ENCODE results near the gene DYRK4.

- TF ChIP-seq CTCF (IDR thresholded peaks at IDR 0.05; ENCODE audit: low read depth, low read length, poor library complexity, severe bottlenecking) (no peak), EZH2phosphoT487 (IDR thresholded peaks at IDR 0.05; ENCODE audit: borderline replicate concordance, low read length) (no peak)
These were observed 7.3 kb downstream of the DYRK4 start for GRCh38 chr12:4569261-4569660.

Data from DOHH2 (cell line).